Measurements from ENCODE around the gene ATG101.

Gene ATG101

GRCh38 chr12:52041695-52042123 is 28.1 kb upstream of the ATG101 start:
- no peak for DNase-seq (ENCODE audit: low read depth in 2 of 2, low spot score in 1 of 2)

- no peak for DNase-seq (ENCODE audit: low read depth in 2 of 2, low spot score in 1 of 2)
These were observed 26.9 kb upstream of the ATG101 start for GRCh38 chr12:52042706-52043385.

GRCh38 chr12:52043386-52044212 is 26.2 kb upstream of the ATG101 start:
- DNase-seq (ENCODE audit: low read depth in 2 of 2, low spot score in 1 of 2) = no peak

- DNase-seq (ENCODE audit: low read depth in 2 of 2, low spot score in 1 of 2) = no peak
These were observed 25.3 kb upstream of the ATG101 start for GRCh38 chr12:52044292-52044983.

GRCh38 chr12:52045794-52046199 is 24.0 kb upstream of the ATG101 start:
- no peak for DNase-seq (ENCODE audit: low read depth in 2 of 2, low spot score in 1 of 2)

- no peak for DNase-seq (ENCODE audit: low read depth in 2 of 2, low spot score in 1 of 2)
These were observed 22.9 kb upstream of the ATG101 start for GRCh38 chr12:52046859-52047258.

- DNase-seq (ENCODE audit: low read depth in 2 of 2, low spot score in 1 of 2) = no peak
These were observed 20.5 kb upstream of the ATG101 start for GRCh38 chr12:52049286-52049685.

GRCh38 chr12:52049688-52050087 is 20.1 kb upstream of the ATG101 start:
- no peak for DNase-seq (ENCODE audit: low read depth in 2 of 2, low spot score in 1 of 2)

GRCh38 chr12:52050116-52050757 is 19.5 kb upstream of the ATG101 start:
- DNase-seq (ENCODE audit: low read depth in 2 of 2, low spot score in 1 of 2) = no peak

GRCh38 chr12:52050758-52051541 is 18.8 kb upstream of the ATG101 start, which contains the start of gene NR4A1:
Gene NR4A1, plus strand, starts transcription at chr12:52051442. Its CDS starts 2,887 bp downstream, at chr12:52054329.
- DNase-seq (ENCODE audit: low read depth in 2 of 2, low spot score in 1 of 2) = peak; percentile 99

GRCh38 chr12:52052468-52053186 is 17.2 kb upstream of the ATG101 start:
- no peak for DNase-seq (ENCODE audit: low read depth in 2 of 2, low spot score in 1 of 2)

GRCh38 chr12:52053536-52054209 is 16.1 kb upstream of the ATG101 start:
- no peak for DNase-seq (ENCODE audit: low read depth in 2 of 2, low spot score in 1 of 2)

- DNase-seq (ENCODE audit: low read depth in 2 of 2, low spot score in 1 of 2) = no peak
These were observed 15.4 kb upstream of the ATG101 start for GRCh38 chr12:52054231-52054832.

GRCh38 chr12:52054833-52055730 is 14.7 kb upstream of the ATG101 start:
- no peak for DNase-seq (ENCODE audit: low read depth in 2 of 2, low spot score in 1 of 2)

GRCh38 chr12:52055731-52056711 is 13.8 kb upstream of the ATG101 start:
- DNase-seq (ENCODE audit: low read depth in 2 of 2, low spot score in 1 of 2) = no peak

- no peak for DNase-seq (ENCODE audit: low read depth in 2 of 2, low spot score in 1 of 2)
These were observed 12.8 kb upstream of the ATG101 start for GRCh38 chr12:52056801-52057637.
